Stimulated activated naive CD8-positive, alpha-beta T cell treated with anti-CD3 and anti-CD28 coated beads, Interleukin-15, Interleukin-2, amounts not matched to agents 100 ng/mL and 50 ng/mL, for 24 hours (primary cell): ENCODE data around the gene GRM5.
"Not testable (repeated sequence)": the region's sequence is repeated elsewhere in the genome, so short reads cannot be mapped to it uniquely, and the experiment has no call there.

ENCODE experiments used
- H3K27ac Mint-ChIP-seq: one replicate; pipeline ENCODE4 v1.8.0; 2021; ENCODE audit warnings: mild to moderate bottlenecking, mixed read lengths
- H3K27me3 Mint-ChIP-seq: one replicate; pipeline ENCODE4 v1.8.0; 2021; ENCODE audit warnings: mixed read lengths
- H3K36me3 Mint-ChIP-seq: one replicate; pipeline ENCODE4 v1.8.0; 2021; ENCODE audit warnings: low read depth, mixed read lengths
- H3K4me1 Mint-ChIP-seq: one replicate; pipeline ENCODE4 v1.8.0; 2021; ENCODE audit warnings: low read depth, mixed read lengths
- H3K4me3 Mint-ChIP-seq: one replicate; pipeline ENCODE4 v1.8.0; 2021; ENCODE audit warnings: mild to moderate bottlenecking, mixed read lengths
- H3K9me3 Mint-ChIP-seq: one replicate; pipeline ENCODE4 v1.8.0; 2021; ENCODE audit warnings: mixed read lengths

Gene GRM5

GRCh38 chr11:89019827-89020547 lies 45.8 kb downstream of the GRM5 start:
- not testable (repeated sequence) for H3K36me3 Mint-ChIP-seq, H3K27ac Mint-ChIP-seq, H3K27me3 Mint-ChIP-seq, H3K4me1 Mint-ChIP-seq, H3K9me3 Mint-ChIP-seq, H3K4me3 Mint-ChIP-seq

GRCh38 chr11:89016214-89016613 lies 49.6 kb downstream of the GRM5 start:
- Mint-ChIP-seq H3K36me3 (no peaks in the 10 kb centered on the region), H3K27ac (no peak overlapping the region), H3K27me3 (no peaks in the 10 kb centered on the region), H3K9me3 (no peaks in the 10 kb centered on the region), H3K4me3 (no peak overlapping the region), H3K4me1 (no peaks in the 10 kb centered on the region)

GRCh38 chr11:89015614-89016013 lies 50.2 kb downstream of the GRM5 start:
- no peaks in the 10 kb centered on the region for H3K36me3 Mint-ChIP-seq
- H3K4me3 Mint-ChIP-seq, result no peak overlapping the region
- no peaks in the 10 kb centered on the region for H3K9me3 Mint-ChIP-seq
- no peaks in the 10 kb centered on the region for H3K27me3 Mint-ChIP-seq
- H3K27ac Mint-ChIP-seq, result no peak overlapping the region
- H3K4me1 Mint-ChIP-seq, result no peaks in the 10 kb centered on the region

GRCh38 chr11:89000852-89001251 lies 64.9 kb downstream of the GRM5 start:
- not testable (repeated sequence) for H3K9me3 Mint-ChIP-seq, H3K4me3 Mint-ChIP-seq, H3K36me3 Mint-ChIP-seq, H3K27me3 Mint-ChIP-seq, H3K4me1 Mint-ChIP-seq, H3K27ac Mint-ChIP-seq

GRCh38 chr11:88979641-88980040 lies 86.1 kb downstream of the GRM5 start:
- Mint-ChIP-seq H3K4me3 (no peak overlapping the region), H3K27me3 (no peaks in the 10 kb centered on the region), H3K4me1 (no peaks in the 10 kb centered on the region), H3K36me3 (no peaks in the 10 kb centered on the region), H3K27ac (no peak overlapping the region), H3K9me3 (peaks cover 3% of the 10 kb centered on the region)

- not testable (repeated sequence) for H3K4me3 Mint-ChIP-seq, H3K9me3 Mint-ChIP-seq, H3K27me3 Mint-ChIP-seq, H3K36me3 Mint-ChIP-seq, H3K27ac Mint-ChIP-seq, H3K4me1 Mint-ChIP-seq
Observed at GRCh38 chr11:88978992-88979391, 86.8 kb downstream of the GRM5 start.

GRCh38 chr11:88975441-88975840 lies 90.3 kb downstream of the GRM5 start:
- not testable (repeated sequence) for H3K27me3 Mint-ChIP-seq, H3K4me1 Mint-ChIP-seq, H3K36me3 Mint-ChIP-seq, H3K27ac Mint-ChIP-seq, H3K4me3 Mint-ChIP-seq, H3K9me3 Mint-ChIP-seq

- no peak overlapping the region for H3K27ac Mint-ChIP-seq
- H3K36me3 Mint-ChIP-seq, result no peaks in the 10 kb centered on the region
Observed at GRCh38 chr11:88972210-88972609, 93.6 kb downstream of the GRM5 start.

GRCh38 chr11:88961621-88962020 lies 104.2 kb downstream of the GRM5 start:
- not testable (repeated sequence) for H3K36me3 Mint-ChIP-seq, H3K27me3 Mint-ChIP-seq, H3K27ac Mint-ChIP-seq, H3K9me3 Mint-ChIP-seq, H3K4me1 Mint-ChIP-seq, H3K4me3 Mint-ChIP-seq

More at GRCh38 chr11:88972210-88972609, 93.6 kb downstream of the GRM5 start:
- no peaks in the 10 kb centered on the region for H3K4me1 Mint-ChIP-seq
- H3K27me3 Mint-ChIP-seq, result no peaks in the 10 kb centered on the region
- no peak overlapping the region for H3K4me3 Mint-ChIP-seq
- no peaks in the 10 kb centered on the region for H3K9me3 Mint-ChIP-seq

GRCh38 chr11:88959857-88960256 lies 105.9 kb downstream of the GRM5 start:
- not testable (repeated sequence) for H3K36me3 Mint-ChIP-seq, H3K4me1 Mint-ChIP-seq, H3K27me3 Mint-ChIP-seq, H3K4me3 Mint-ChIP-seq, H3K9me3 Mint-ChIP-seq, H3K27ac Mint-ChIP-seq

- Mint-ChIP-seq H3K4me3 (no peak overlapping the region), H3K36me3 (no peaks in the 10 kb centered on the region), H3K27me3 (no peaks in the 10 kb centered on the region), H3K9me3 (no peaks in the 10 kb centered on the region), H3K27ac (no peak overlapping the region), H3K4me1 (no peaks in the 10 kb centered on the region)
Observed at GRCh38 chr11:88950975-88951374, 114.8 kb downstream of the GRM5 start.

- H3K27ac Mint-ChIP-seq, H3K27me3 Mint-ChIP-seq, H3K4me1 Mint-ChIP-seq, H3K36me3 Mint-ChIP-seq, H3K9me3 Mint-ChIP-seq, H3K4me3 Mint-ChIP-seq: not testable (repeated sequence)
Observed at GRCh38 chr11:88948908-88949307, 116.9 kb downstream of the GRM5 start.

- H3K36me3 Mint-ChIP-seq, H3K9me3 Mint-ChIP-seq, H3K27me3 Mint-ChIP-seq, H3K4me3 Mint-ChIP-seq, H3K4me1 Mint-ChIP-seq, H3K27ac Mint-ChIP-seq: not testable (repeated sequence)
Observed at GRCh38 chr11:88947843-88948572, 117.8 kb downstream of the GRM5 start.

GRCh38 chr11:88929665-88930064 lies 136.1 kb downstream of the GRM5 start:
- not testable (repeated sequence) for H3K9me3 Mint-ChIP-seq, H3K27ac Mint-ChIP-seq, H3K4me3 Mint-ChIP-seq, H3K4me1 Mint-ChIP-seq, H3K36me3 Mint-ChIP-seq, H3K27me3 Mint-ChIP-seq

GRCh38 chr11:88917065-88917464 lies 148.7 kb downstream of the GRM5 start:
- H3K27ac Mint-ChIP-seq, H3K36me3 Mint-ChIP-seq, H3K27me3 Mint-ChIP-seq, H3K9me3 Mint-ChIP-seq, H3K4me1 Mint-ChIP-seq, H3K4me3 Mint-ChIP-seq: not testable (repeated sequence)

- no peaks in the 10 kb centered on the region for H3K4me1 Mint-ChIP-seq
- H3K36me3 Mint-ChIP-seq, result no peaks in the 10 kb centered on the region
- H3K4me3 Mint-ChIP-seq, result no peak overlapping the region
- H3K27ac Mint-ChIP-seq, result no peak overlapping the region
- no peaks in the 10 kb centered on the region for H3K9me3 Mint-ChIP-seq
- no peaks in the 10 kb centered on the region for H3K27me3 Mint-ChIP-seq
Observed at GRCh38 chr11:88909500-88909899, 156.3 kb downstream of the GRM5 start.
